Metanephros (tissue), 2 donors: Measurements from ENCODE around the gene HIRA. TPM values are rescaled to one million over a fixed set of nuclear protein-coding genes. Genes with fewer than 3 reads are reported as not detected.

Source experiments
- small RNA-seq: library from RNA; depleted of rRNA; stranded (forward); fragments of <200 nt; gene quantifications from one replicate; pipeline ENCODE3, GENCODE V24; 2014; ENCODE audit warnings: low replicate concordance
- total RNA-seq: library from RNA; depleted of rRNA; stranded (reverse); fragments of >200 nt; gene quantifications from one replicate; pipeline ENCODE4 v1.2.3, GENCODE V29; 2014

HIRA gene
- 21.5 TPM for total RNA-seq

GRCh38 chr22:19431649-19432132 is at the start of gene HIRA:
TSS of gene HIRA (minus strand) at chr22:19431733. CDS start at chr22:19431476, 257 bp downstream.

GRCh38 chr22:19479355-19480172 is 48.0 kb upstream of the HIRA start, which contains the start of gene CDC45:
TSS of gene CDC45 (plus strand) at chr22:19479920. CDS start at chr22:19479969, 49 bp downstream.

GRCh38 chr22:19478901-19479354 is 47.4 kb upstream of the HIRA start, which contains the start of gene UFD1:
TSS of gene UFD1 (minus strand) at chr22:19479193. CDS start at chr22:19479085, 108 bp downstream.

GRCh38 chr22:19447330-19448075 is 16.0 kb upstream of the HIRA start, which contains the start of gene C22orf39:
TSS of gene C22orf39 (minus strand) at chr22:19447711. CDS start at chr22:19447688, 23 bp downstream.

GRCh38 chr22:19432133-19432851 is 759 bp upstream of the HIRA start, which contains the start of gene MRPL40:
TSS of gene MRPL40 (plus strand) at chr22:19432545. CDS start at chr22:19432555, 10 bp downstream.

GRCh38 chr22:19291580-19292457 is 139.7 kb downstream of the HIRA start, which contains the start of gene CLTCL1:
TSS of gene CLTCL1 (minus strand) at chr22:19291719. CDS start at chr22:19291641, 78 bp downstream.

Small RNAs within 50 kb of the gene (small RNA-seq; reads per million reads assigned to genes)
- gene RN7SL168P: not detected

Other genes starting within 250 kb of the HIRA start
- gene CLTCL1, start 140.0 kb downstream of the HIRA start, total RNA-seq: 19.0 TPM
- gene MRPL40, start 812 bp upstream of the HIRA start, total RNA-seq: 17.2 TPM
- 50.4 TPM for gene C22orf39, start 16.0 kb upstream of the HIRA start, total RNA-seq
- 29.4 TPM for gene UFD1, start 47.5 kb upstream of the HIRA start, total RNA-seq
- 11.9 TPM for gene CDC45, start 48.2 kb upstream of the HIRA start, total RNA-seq
- gene CLDN5, start 92.7 kb upstream of the HIRA start, total RNA-seq: 91.8 TPM